ENCODE results near the gene ADAMTS20. TPM values are rescaled to one million over a fixed set of nuclear protein-coding genes. Genes with fewer than 3 reads are reported as not detected.

The ADAMTS20 gene
- total RNA-seq, 1 experiment from 2014 or later, result not detected

GRCh38 chr12:43580601-43581000 lies 28.6 kb upstream of the ADAMTS20 start:
- ChIA-PET POLR2A (no interaction called here), CTCF (no interaction called here)
- Histone ChIP-seq H3K27me3 (ENCODE audit: control insufficient read depth, insufficient read depth, low read length) (no peaks in the 10 kb centered on the region), H3K4me3 (ENCODE audit: low read depth in 2 of 2, low read length in 2 of 2) (no peak overlapping the region), H3K36me3 (ENCODE audit: control insufficient read depth, insufficient read depth, low read length) (no peaks in the 10 kb centered on the region), H3K27ac (ENCODE audit: low read length) (no peak overlapping the region), H3K4me1 (ENCODE audit: control insufficient read depth, insufficient read depth, low read length) (no peaks in the 10 kb centered on the region), H3K9me3 (ENCODE audit: control insufficient read depth, insufficient read depth, low read depth, low read length) (no peaks in the 10 kb centered on the region)
- in situ Hi-C loops (cut with HindIII; ENCODE audit: low pct_unique_long_range_greater_than_20kb, low sequenced_read_pairs), result no loop called here
- intact Hi-C loops (cut with micrococcal nuclease; ENCODE audit: unreplicated experiment), result no loop called here
- BruUV-seq (replicated peaks), result no TSS peak
- TF ChIP-seq, protein P1, sequence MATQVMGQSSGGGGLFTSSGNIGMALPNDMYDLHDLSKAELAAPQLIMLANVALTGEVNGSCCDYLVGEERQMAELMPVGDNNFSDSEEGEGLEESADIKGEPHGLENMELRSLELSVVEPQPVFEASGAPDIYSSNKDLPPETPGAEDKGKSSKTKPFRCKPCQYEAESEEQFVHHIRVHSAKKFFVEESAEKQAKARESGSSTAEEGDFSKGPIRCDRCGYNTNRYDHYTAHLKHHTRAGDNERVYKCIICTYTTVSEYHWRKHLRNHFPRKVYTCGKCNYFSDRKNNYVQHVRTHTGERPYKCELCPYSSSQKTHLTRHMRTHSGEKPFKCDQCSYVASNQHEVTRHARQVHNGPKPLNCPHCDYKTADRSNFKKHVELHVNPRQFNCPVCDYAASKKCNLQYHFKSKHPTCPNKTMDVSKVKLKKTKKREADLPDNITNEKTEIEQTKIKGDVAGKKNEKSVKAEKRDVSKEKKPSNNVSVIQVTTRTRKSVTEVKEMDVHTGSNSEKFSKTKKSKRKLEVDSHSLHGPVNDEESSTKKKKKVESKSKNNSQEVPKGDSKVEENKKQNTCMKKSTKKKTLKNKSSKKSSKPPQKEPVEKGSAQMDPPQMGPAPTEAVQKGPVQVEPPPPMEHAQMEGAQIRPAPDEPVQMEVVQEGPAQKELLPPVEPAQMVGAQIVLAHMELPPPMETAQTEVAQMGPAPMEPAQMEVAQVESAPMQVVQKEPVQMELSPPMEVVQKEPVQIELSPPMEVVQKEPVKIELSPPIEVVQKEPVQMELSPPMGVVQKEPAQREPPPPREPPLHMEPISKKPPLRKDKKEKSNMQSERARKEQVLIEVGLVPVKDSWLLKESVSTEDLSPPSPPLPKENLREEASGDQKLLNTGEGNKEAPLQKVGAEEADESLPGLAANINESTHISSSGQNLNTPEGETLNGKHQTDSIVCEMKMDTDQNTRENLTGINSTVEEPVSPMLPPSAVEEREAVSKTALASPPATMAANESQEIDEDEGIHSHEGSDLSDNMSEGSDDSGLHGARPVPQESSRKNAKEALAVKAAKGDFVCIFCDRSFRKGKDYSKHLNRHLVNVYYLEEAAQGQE (IDR thresholded peaks at IDR 0.05; ENCODE audit: insufficient read depth in 1 of 2, low read depth in 2 of 2, low read length in 1 of 2), result no peak
- TF ChIP-seq, protein P2, sequence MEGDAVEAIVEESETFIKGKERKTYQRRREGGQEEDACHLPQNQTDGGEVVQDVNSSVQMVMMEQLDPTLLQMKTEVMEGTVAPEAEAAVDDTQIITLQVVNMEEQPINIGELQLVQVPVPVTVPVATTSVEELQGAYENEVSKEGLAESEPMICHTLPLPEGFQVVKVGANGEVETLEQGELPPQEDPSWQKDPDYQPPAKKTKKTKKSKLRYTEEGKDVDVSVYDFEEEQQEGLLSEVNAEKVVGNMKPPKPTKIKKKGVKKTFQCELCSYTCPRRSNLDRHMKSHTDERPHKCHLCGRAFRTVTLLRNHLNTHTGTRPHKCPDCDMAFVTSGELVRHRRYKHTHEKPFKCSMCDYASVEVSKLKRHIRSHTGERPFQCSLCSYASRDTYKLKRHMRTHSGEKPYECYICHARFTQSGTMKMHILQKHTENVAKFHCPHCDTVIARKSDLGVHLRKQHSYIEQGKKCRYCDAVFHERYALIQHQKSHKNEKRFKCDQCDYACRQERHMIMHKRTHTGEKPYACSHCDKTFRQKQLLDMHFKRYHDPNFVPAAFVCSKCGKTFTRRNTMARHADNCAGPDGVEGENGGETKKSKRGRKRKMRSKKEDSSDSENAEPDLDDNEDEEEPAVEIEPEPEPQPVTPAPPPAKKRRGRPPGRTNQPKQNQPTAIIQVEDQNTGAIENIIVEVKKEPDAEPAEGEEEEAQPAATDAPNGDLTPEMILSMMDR (IDR thresholded peaks at IDR 0.05), result no peak
- TF ChIP-seq POLR2AphosphoS5 (IDR thresholded peaks at IDR 0.05; ENCODE audit: low read depth, low read length), result no peak
- TF ChIP-seq TCF7L2 (IDR thresholded peaks at IDR 0.05; ENCODE audit: low read depth, low read length), result no peak
- TF ChIP-seq SIN3A (IDR thresholded peaks at IDR 0.05; ENCODE audit: borderline replicate concordance, insufficient read depth, low read depth, low read length), result no peak
- ATAC-seq, result no peak
- no peak for DNase-seq (ENCODE audit: low read depth, low spot score)

DNA sequence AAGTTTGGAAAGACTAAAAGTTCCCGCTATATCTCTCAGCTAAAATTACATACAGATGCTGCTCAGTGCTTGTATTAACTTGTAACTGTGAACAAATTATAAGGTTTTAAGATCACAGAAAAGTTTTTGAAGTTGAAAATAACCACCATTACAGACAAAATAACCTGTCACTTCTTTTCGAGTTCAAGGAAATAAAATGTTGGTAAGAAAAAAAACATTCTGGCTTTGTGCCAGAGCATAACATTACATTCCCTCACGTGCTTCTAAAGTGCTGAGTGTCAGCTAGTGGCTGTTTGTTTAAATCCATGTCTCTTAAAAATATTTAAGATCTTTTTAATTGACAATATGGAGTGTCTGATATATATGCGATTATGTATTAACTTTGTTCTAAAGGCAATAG lies 27.2 kb upstream of the ADAMTS20 start:
- ChIA-PET CTCF (no interaction called here), POLR2A (no interaction called here)
- intact Hi-C loops (cut with micrococcal nuclease; ENCODE audit: unreplicated experiment) (no loop called here), in situ Hi-C loops (cut with HindIII; ENCODE audit: low pct_unique_long_range_greater_than_20kb, low sequenced_read_pairs) (no loop called here)
- no peak for DNase-seq (ENCODE audit: low read depth, low spot score)
- H3K27ac ChIP-seq (ENCODE audit: low read length), result no peak overlapping the region
- ATAC-seq, result no peak
- H3K9me3 ChIP-seq (ENCODE audit: control insufficient read depth, insufficient read depth, low read depth, low read length), result no peaks in the 10 kb centered on the region
- H3K36me3 ChIP-seq (ENCODE audit: control insufficient read depth, insufficient read depth, low read length), result no peaks in the 10 kb centered on the region
- no TSS peak for BruUV-seq (replicated peaks)
- H3K4me1 ChIP-seq (ENCODE audit: control insufficient read depth, insufficient read depth, low read length), result no peaks in the 10 kb centered on the region
- TF ChIP-seq SIN3A (IDR thresholded peaks at IDR 0.05; ENCODE audit: borderline replicate concordance, insufficient read depth, low read depth, low read length) (no peak), TCF7L2 (IDR thresholded peaks at IDR 0.05; ENCODE audit: low read depth, low read length) (no peak), POLR2AphosphoS5 (IDR thresholded peaks at IDR 0.05; ENCODE audit: low read depth, low read length) (no peak)
- TF ChIP-seq, protein P2 (IDR thresholded peaks at IDR 0.05), result no peak
- TF ChIP-seq, protein P1 (IDR thresholded peaks at IDR 0.05; ENCODE audit: insufficient read depth in 1 of 2, low read depth in 2 of 2, low read length in 1 of 2), result no peak
- no peak overlapping the region for H3K4me3 ChIP-seq (ENCODE audit: low read depth in 2 of 2, low read length in 2 of 2)
- no peaks in the 10 kb centered on the region for H3K27me3 ChIP-seq (ENCODE audit: control insufficient read depth, insufficient read depth, low read length)
